ENCODE results near the gene CNDP2.

Gene CNDP2

DNA sequence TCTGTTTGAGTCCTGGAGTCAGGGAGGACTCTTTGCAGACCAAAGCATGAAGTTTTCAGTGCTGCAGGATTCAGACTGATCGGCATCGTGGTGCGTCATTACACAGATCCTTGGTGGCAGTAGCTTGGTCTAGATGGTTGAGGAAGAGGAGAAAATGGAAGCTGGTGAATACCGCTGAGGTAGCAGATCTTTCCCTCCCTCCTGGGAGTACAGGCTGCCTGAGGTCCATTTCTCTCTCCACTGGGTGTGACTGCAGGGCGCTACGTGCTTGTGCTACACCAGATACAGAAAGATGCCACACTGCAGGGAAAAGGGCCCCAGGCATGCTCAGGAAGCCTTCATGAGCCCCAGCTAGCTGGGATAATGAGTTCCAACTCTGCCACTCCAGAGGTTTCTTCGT, 34.9 kb downstream of the CNDP2 start:
- Histone ChIP-seq H3K9me3 (ENCODE audit: control insufficient read depth, low read length) (no peaks in the 10 kb centered on the region), H3K79me2 (no peaks in the 10 kb centered on the region), H3K4me1 (no peaks in the 10 kb centered on the region), H3K27me3 (ENCODE audit: control insufficient read depth, insufficient read depth, low read length) (no peaks in the 10 kb centered on the region), H3K36me3 (ENCODE audit: control insufficient read depth, insufficient read depth, low read length) (no peaks in the 10 kb centered on the region), H3K9ac (no peak overlapping the region), H2AFZ (no peak overlapping the region), H3K4me3 (ENCODE audit: low read depth, low read length) (no peak overlapping the region), H3K27ac (no peak overlapping the region), H3K4me2 (ENCODE audit: low read length) (no peak overlapping the region)
- TF ChIP-seq CTCF (IDR thresholded peaks at IDR 0.05), result no peak

GRCh38 chr18:74532511-74533025, 36.4 kb downstream of the CNDP2 start:
- no peak overlapping the region for H2AFZ ChIP-seq
- no peaks in the 10 kb centered on the region for H3K9me3 ChIP-seq (ENCODE audit: control insufficient read depth, low read length)
- H3K4me1 ChIP-seq, result no peaks in the 10 kb centered on the region
- no peak for TF ChIP-seq CTCF (IDR thresholded peaks at IDR 0.05)
- no peak overlapping the region for H3K27ac ChIP-seq
- no peaks in the 10 kb centered on the region for H3K27me3 ChIP-seq (ENCODE audit: control insufficient read depth, insufficient read depth, low read length)
- H3K79me2 ChIP-seq, result no peaks in the 10 kb centered on the region
- H3K36me3 ChIP-seq (ENCODE audit: control insufficient read depth, insufficient read depth, low read length), result no peaks in the 10 kb centered on the region
- no peak overlapping the region for H3K9ac ChIP-seq
- no peak overlapping the region for H3K4me3 ChIP-seq (ENCODE audit: low read depth, low read length)
- no peak overlapping the region for H3K4me2 ChIP-seq (ENCODE audit: low read length)

GRCh38 chr18:74533666-74534065, 37.5 kb downstream of the CNDP2 start:
- Histone ChIP-seq H2AFZ (no peak overlapping the region), H3K36me3 (ENCODE audit: control insufficient read depth, insufficient read depth, low read length) (no peaks in the 10 kb centered on the region), H3K4me2 (ENCODE audit: low read length) (no peak overlapping the region), H3K4me1 (no peaks in the 10 kb centered on the region), H3K9me3 (ENCODE audit: control insufficient read depth, low read length) (no peaks in the 10 kb centered on the region), H3K27me3 (ENCODE audit: control insufficient read depth, insufficient read depth, low read length) (no peaks in the 10 kb centered on the region), H3K27ac (no peak overlapping the region), H3K9ac (no peak overlapping the region), H3K4me3 (ENCODE audit: low read depth, low read length) (no peak overlapping the region), H3K79me2 (no peaks in the 10 kb centered on the region)
- no peak for TF ChIP-seq CTCF (IDR thresholded peaks at IDR 0.05)

GRCh38 chr18:74534150-74534969, 38.2 kb downstream of the CNDP2 start, which contains the start of gene CNDP1:
Gene CNDP1, plus strand, starts transcription at chr18:74534500. Its CDS starts 168 bp downstream, at chr18:74534668.
- no peak within 1 kb of the TSS for H3K4me2 ChIP-seq (ENCODE audit: low read length)
- H3K4me1 ChIP-seq, result no peaks in the 10 kb centered on the region
- no peak for TF ChIP-seq CTCF (IDR thresholded peaks at IDR 0.05)
- H3K27me3 ChIP-seq (ENCODE audit: control insufficient read depth, insufficient read depth, low read length), result no peaks in the 10 kb centered on the region
- no peak within 1 kb of the TSS for H3K27ac ChIP-seq
- no peaks in the 10 kb centered on the region for H3K9me3 ChIP-seq (ENCODE audit: control insufficient read depth, low read length)
- no peak within 1 kb of the TSS for H3K9ac ChIP-seq
- no peak within 1 kb of the TSS for H3K4me3 ChIP-seq (ENCODE audit: low read depth, low read length)
- no peaks in the 10 kb centered on the region for H3K36me3 ChIP-seq (ENCODE audit: control insufficient read depth, insufficient read depth, low read length)
- H3K79me2 ChIP-seq, result no peaks in the 10 kb centered on the region
- H2AFZ ChIP-seq, result no peak within 1 kb of the TSS

Data from parathyroid adenoma (tissue), 2 donors.